Trophoblast cell (in vitro differentiated cells and primary cell): Measurements from ENCODE around the gene HPS6.

Source experiments
- DNase-seq, 2 donors: peaks; one replicate each; pipeline ENCODE4 v3.0.0-alpha.2; 2016
- H2AFZ ChIP-seq: 2 replicates; pipeline ENCODE4 v1.6.1; 2013; ENCODE audit warnings: low read length, moderate library complexity, mild to moderate bottlenecking; ENCODE audit not compliant: insufficient read depth, poor library complexity
- H2AK5ac ChIP-seq: 2 replicates; pipeline ENCODE4 v1.6.1; 2013; ENCODE audit warnings: mild to moderate bottlenecking, low read length
- H2BK120ac ChIP-seq: 2 replicates; pipeline ENCODE4 v1.6.1; 2013; ENCODE audit warnings: low read length, mild to moderate bottlenecking, moderate library complexity; ENCODE audit not compliant: insufficient read depth, poor library complexity
- H2BK12ac ChIP-seq: 2 replicates; pipeline ENCODE4 v1.6.1; 2013; ENCODE audit warnings: mild to moderate bottlenecking, low read length, moderate library complexity
- H2BK5ac ChIP-seq: 2 replicates; pipeline ENCODE4 v1.6.1; 2013; ENCODE audit warnings: low read length, low read depth, moderate library complexity, mild to moderate bottlenecking; ENCODE audit not compliant: poor library complexity
- H3K14ac ChIP-seq: 2 replicates; pipeline ENCODE4 v1.6.1; 2013; ENCODE audit warnings: mild to moderate bottlenecking, low read length
- H3K18ac ChIP-seq: 2 replicates; pipeline ENCODE4 v1.6.1; 2013; ENCODE audit warnings: mild to moderate bottlenecking, low read length
- H3K23ac ChIP-seq: 2 replicates; pipeline ENCODE4 v1.6.1; 2013; ENCODE audit warnings: low read length
- H3K27ac ChIP-seq: 2 replicates; pipeline ENCODE4 v1.5.1; 2013; ENCODE audit warnings: low read depth, mild to moderate bottlenecking, inconsistent platforms, low read length, moderate library complexity
- H3K27me3 ChIP-seq: 2 replicates; pipeline ENCODE4 v1.6.1; 2013; ENCODE audit warnings: inconsistent platforms, mild to moderate bottlenecking, low read length, moderate library complexity; ENCODE audit not compliant: insufficient read depth
- H3K36me3 ChIP-seq, 2 experiments: 1 replicate in 1 of 2; 2 replicates in 1 of 2; pipeline ENCODE4 v1.6.1; 2013; ENCODE audit warnings: low read length in 2 of 2, mild to moderate bottlenecking in 2 of 2, moderate library complexity in 1 of 2; ENCODE audit not compliant: insufficient read depth in 2 of 2, control insufficient read depth in 1 of 2
- H3K4ac ChIP-seq: 2 replicates; pipeline ENCODE4 v1.6.1; 2013; ENCODE audit warnings: low read depth, mild to moderate bottlenecking, low read length, moderate library complexity
- H3K4me1 ChIP-seq, 2 experiments: 1 replicate in 1 of 2; 2 replicates in 1 of 2; pipeline ENCODE4 v1.6.1; 2013; ENCODE audit warnings: low read length in 2 of 2, mild to moderate bottlenecking in 2 of 2, moderate library complexity in 1 of 2; ENCODE audit not compliant: insufficient read depth in 2 of 2, control insufficient read depth in 1 of 2
- H3K4me2 ChIP-seq: 2 replicates; pipeline ENCODE4 v1.6.1; 2013; ENCODE audit warnings: inconsistent platforms, mild to moderate bottlenecking, low read length, moderate library complexity
- H3K4me3 ChIP-seq: 2 replicates; pipeline ENCODE4 v1.5.1; 2013; ENCODE audit warnings: mild to moderate bottlenecking, low read depth, low read length, inconsistent platforms
- H3K79me1 ChIP-seq: one replicate; pipeline ENCODE4 v1.6.1; 2013; ENCODE audit warnings: low read length
- H3K79me2 ChIP-seq: 2 replicates; pipeline ENCODE4 v1.6.1; 2013; ENCODE audit warnings: low read length, mild to moderate bottlenecking; ENCODE audit not compliant: control insufficient read depth, insufficient read depth, poor library complexity
- H3K9ac ChIP-seq: 2 replicates; pipeline ENCODE4 v1.6.1; 2013; ENCODE audit warnings: mild to moderate bottlenecking, low read length
- H3K9me3 ChIP-seq: 2 replicates; pipeline ENCODE4 v1.6.1; 2013; ENCODE audit warnings: low read depth, mild to moderate bottlenecking, control low read depth, inconsistent platforms, low read length; ENCODE audit not compliant: insufficient read depth
- H4K12ac ChIP-seq: 2 replicates; pipeline ENCODE4 v1.6.1; 2013; ENCODE audit warnings: low read depth, mild to moderate bottlenecking, low read length, moderate library complexity
- H4K8ac ChIP-seq: 2 replicates; pipeline ENCODE4 v1.6.1; 2013; ENCODE audit warnings: low read depth, mild to moderate bottlenecking, low read length, moderate library complexity
- H4K91ac ChIP-seq: one replicate; pipeline ENCODE4 v1.6.1; 2013; ENCODE audit warnings: low read depth, mild to moderate bottlenecking, low read length, moderate library complexity
- WGBS: extraction: QIAGEN DNeasy Blood & Tissue Kit; methylation state at CpG from one replicate; pipeline ENCODE4 v1.1.7; 2013; ENCODE audit warnings: missing lambda C conversion rate; ENCODE audit not compliant: insufficient read length, insufficient coverage; ENCODE audit errors: extremely low coverage; 5-methylcytosine and 5-hydroxymethylcytosine counted together

The HPS6 gene

GRCh38 chr10:102086196-102086595 is 21.0 kb downstream of the HPS6 start:
- Histone ChIP-seq H3K27ac (no peak overlapping the region), H2AFZ (no peak overlapping the region), H3K9ac (no peak overlapping the region), H3K18ac (no peak overlapping the region), H3K79me1 (no peaks in the 10 kb centered on the region), H3K4me1 (no peaks in the 10 kb centered on the region), H4K91ac (no peak overlapping the region), H4K8ac (no peak overlapping the region), H3K36me3 (no peaks in the 10 kb centered on the region), H2BK5ac (no peak overlapping the region), H3K23ac (no peak overlapping the region), H3K4me2 (no peak overlapping the region), H2BK12ac (no peak overlapping the region), H3K79me2 (no peaks in the 10 kb centered on the region), H3K27me3 (no peaks in the 10 kb centered on the region), H4K12ac (no peak overlapping the region), H2AK5ac (no peak overlapping the region), H3K4me3 (no peak overlapping the region), H3K9me3 (no peaks in the 10 kb centered on the region), H3K4ac (no peak overlapping the region), H2BK120ac (no peak overlapping the region), H3K14ac (no peak overlapping the region)
- no CpG with 5 or more reads among the region's 8 CpGs for WGBS
- DNase-seq = peak; percentile 70 to 71

GRCh38 chr10:102090772-102091171 is 25.6 kb downstream of the HPS6 start:
- no peaks in the 10 kb centered on the region for H3K27me3 ChIP-seq
- H3K4me2 ChIP-seq = no peak overlapping the region
- no peak for DNase-seq
- peaks cover 0 to 2% of the 10 kb centered on the region in 2 experiments for H3K36me3 ChIP-seq
- no peak overlapping the region for H3K18ac ChIP-seq
- H2AK5ac ChIP-seq = no peak overlapping the region
- WGBS = no CpG with 5 or more reads among the region's 2 CpGs
- no peak overlapping the region for H3K4me3 ChIP-seq
- no peak overlapping the region for H2AFZ ChIP-seq
- no peaks in the 10 kb centered on the region for H3K4me1 ChIP-seq
- H3K9ac ChIP-seq = no peak overlapping the region
- no peaks in the 10 kb centered on the region for H3K79me2 ChIP-seq
- no peak overlapping the region for H2BK120ac ChIP-seq
- H4K91ac ChIP-seq = no peak overlapping the region
- no peaks in the 10 kb centered on the region for H3K9me3 ChIP-seq
- H2BK5ac ChIP-seq = no peak overlapping the region
- H3K27ac ChIP-seq = no peak overlapping the region
- H3K79me1 ChIP-seq = no peaks in the 10 kb centered on the region
- no peak overlapping the region for H3K14ac ChIP-seq
- no peak overlapping the region for H3K4ac ChIP-seq
- H3K23ac ChIP-seq = no peak overlapping the region
- H4K12ac ChIP-seq = no peak overlapping the region
- H2BK12ac ChIP-seq = no peak overlapping the region
- H4K8ac ChIP-seq = no peak overlapping the region

GRCh38 chr10:102096449-102096848 is 31.3 kb downstream of the HPS6 start:
- Histone ChIP-seq H2BK12ac (no peak overlapping the region), H2AFZ (no peak overlapping the region), H3K79me1 (no peaks in the 10 kb centered on the region), H2AK5ac (no peak overlapping the region), H3K36me3 (peaks cover 2 to 4% of the 10 kb centered on the region in 2 experiments), H3K27ac (no peak overlapping the region), H3K14ac (no peak overlapping the region), H3K4ac (no peak overlapping the region), H3K4me3 (no peak overlapping the region), H4K12ac (no peak overlapping the region), H3K27me3 (no peaks in the 10 kb centered on the region), H2BK5ac (no peak overlapping the region), H4K91ac (no peak overlapping the region), H3K79me2 (no peaks in the 10 kb centered on the region), H3K4me2 (no peak overlapping the region), H3K9ac (no peak overlapping the region), H4K8ac (no peak overlapping the region), H3K4me1 (no peaks in the 10 kb centered on the region), H2BK120ac (no peak overlapping the region), H3K18ac (no peak overlapping the region), H3K23ac (no peak overlapping the region), H3K9me3 (no peaks in the 10 kb centered on the region)
- WGBS = no CpG with 5 or more reads among the region's 7 CpGs
- DNase-seq = no peak

GRCh38 chr10:102101152-102101551 is 36.0 kb downstream of the HPS6 start:
- no peak overlapping the region for H2BK12ac ChIP-seq
- H3K4me2 ChIP-seq = no peak overlapping the region
- no peak overlapping the region for H2BK5ac ChIP-seq
- no peaks in the 10 kb centered on the region for H3K79me2 ChIP-seq
- no peaks in the 10 kb centered on the region for H3K27me3 ChIP-seq
- no peak overlapping the region for H3K4ac ChIP-seq
- peak in 1 of 2 donors; percentile 31 for DNase-seq
- no peak overlapping the region for H3K23ac ChIP-seq
- no peak overlapping the region for H3K18ac ChIP-seq
- no peaks in the 10 kb centered on the region for H3K9me3 ChIP-seq
- no peak overlapping the region for H2AFZ ChIP-seq
- no peak overlapping the region for H2AK5ac ChIP-seq
- WGBS = no CpG with 5 or more reads among the region's 5 CpGs
- H4K12ac ChIP-seq = no peak overlapping the region
- H3K27ac ChIP-seq = no peak overlapping the region
- no peak overlapping the region for H3K9ac ChIP-seq
- H3K14ac ChIP-seq = no peak overlapping the region
- no peak overlapping the region for H4K8ac ChIP-seq
- H3K4me3 ChIP-seq = no peak overlapping the region
- H2BK120ac ChIP-seq = no peak overlapping the region
- H3K36me3 ChIP-seq = peaks cover 8 to 19% of the 10 kb centered on the region in 2 experiments
- H3K4me1 ChIP-seq = no peaks in the 10 kb centered on the region
- no peaks in the 10 kb centered on the region for H3K79me1 ChIP-seq
- H4K91ac ChIP-seq = no peak overlapping the region
